ENCODE results near the gene LZTS3. TPM values are rescaled to one million over a fixed set of nuclear protein-coding genes. Genes with fewer than 3 reads are reported as not detected.

The LZTS3 gene
- total RNA-seq, 1 donor from 2014 or later = 14.9 TPM

GRCh38 chr20:3166913-3167342 is 6.4 kb downstream of the LZTS3 start:
- Histone ChIP-seq H3K9me3 (no peaks in the 10 kb centered on the region), H3K4me3 (no peak overlapping the region), H3K36me3 (no peaks in the 10 kb centered on the region), H3K4me1 (no peaks in the 10 kb centered on the region), H3K27me3 (no peaks in the 10 kb centered on the region), H3K27ac (no peak overlapping the region)
- intact Hi-C loops (cut with DNase I) = no loop called here
- no peak for DNase-seq (ENCODE audit: low spot score in 2 of 2)
- TF ChIP-seq CTCF (IDR thresholded peaks at IDR 0.05) = no peak

DNA sequence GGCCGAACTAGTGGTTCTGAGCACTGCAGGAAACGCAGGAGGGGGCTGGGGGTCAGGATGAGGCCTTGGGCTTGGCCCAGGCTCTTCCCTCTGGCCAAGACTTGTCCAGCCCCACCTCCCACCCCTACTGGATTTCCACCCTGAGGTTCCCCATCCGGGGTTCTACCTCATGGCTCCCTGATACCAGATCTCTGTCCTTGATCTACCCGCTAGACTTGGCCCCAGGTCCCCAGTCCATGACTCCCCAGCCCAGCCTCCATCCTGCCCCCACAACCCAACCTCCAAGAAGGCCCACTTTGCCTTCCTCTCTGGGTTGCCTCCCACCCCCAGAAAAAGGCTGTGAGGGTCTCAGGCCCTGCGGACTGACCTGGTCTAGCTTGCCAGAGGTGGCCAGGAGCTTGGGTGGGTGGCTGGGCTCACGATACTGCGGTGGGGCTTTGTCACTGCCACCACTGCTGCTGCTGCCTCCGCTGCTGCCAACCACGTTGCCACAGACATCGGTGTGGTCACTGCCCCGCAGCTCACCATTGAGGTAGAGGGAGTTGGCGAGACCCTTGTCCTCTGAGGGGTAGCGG is 6.9 kb downstream of the LZTS3 start:
- Histone ChIP-seq H3K27ac (no peak overlapping the region), H3K36me3 (no peaks in the 10 kb centered on the region), H3K9me3 (no peaks in the 10 kb centered on the region), H3K4me1 (no peaks in the 10 kb centered on the region), H3K4me3 (no peak overlapping the region), H3K27me3 (no peaks in the 10 kb centered on the region)
- no peak for TF ChIP-seq CTCF (IDR thresholded peaks at IDR 0.05)
- intact Hi-C loops (cut with DNase I) = no loop called here
- DNase-seq (ENCODE audit: low spot score in 2 of 2) = no peak

- Histone ChIP-seq H3K27ac (no peak overlapping the region), H3K4me1 (no peaks in the 10 kb centered on the region), H3K4me3 (no peak overlapping the region), H3K27me3 (no peaks in the 10 kb centered on the region), H3K36me3 (no peaks in the 10 kb centered on the region), H3K9me3 (no peaks in the 10 kb centered on the region)
- intact Hi-C loops (cut with DNase I) = no loop called here
- DNase-seq (ENCODE audit: low spot score in 2 of 2) = no peak
- TF ChIP-seq CTCF (IDR thresholded peaks at IDR 0.05) = no peak
Observed at GRCh38 chr20:3165473-3166337, 7.6 kb downstream of the LZTS3 start.

GRCh38 chr20:3164763-3165410 is 8.5 kb downstream of the LZTS3 start:
- Histone ChIP-seq H3K27me3 (no peaks in the 10 kb centered on the region), H3K9me3 (no peaks in the 10 kb centered on the region), H3K4me3 (no peak overlapping the region), H3K27ac (no peak overlapping the region), H3K36me3 (no peaks in the 10 kb centered on the region), H3K4me1 (no peaks in the 10 kb centered on the region)
- intact Hi-C loops (cut with DNase I) = no loop called here
- no peak for DNase-seq (ENCODE audit: low spot score in 2 of 2)
- no peak for TF ChIP-seq CTCF (IDR thresholded peaks at IDR 0.05)

DNA sequence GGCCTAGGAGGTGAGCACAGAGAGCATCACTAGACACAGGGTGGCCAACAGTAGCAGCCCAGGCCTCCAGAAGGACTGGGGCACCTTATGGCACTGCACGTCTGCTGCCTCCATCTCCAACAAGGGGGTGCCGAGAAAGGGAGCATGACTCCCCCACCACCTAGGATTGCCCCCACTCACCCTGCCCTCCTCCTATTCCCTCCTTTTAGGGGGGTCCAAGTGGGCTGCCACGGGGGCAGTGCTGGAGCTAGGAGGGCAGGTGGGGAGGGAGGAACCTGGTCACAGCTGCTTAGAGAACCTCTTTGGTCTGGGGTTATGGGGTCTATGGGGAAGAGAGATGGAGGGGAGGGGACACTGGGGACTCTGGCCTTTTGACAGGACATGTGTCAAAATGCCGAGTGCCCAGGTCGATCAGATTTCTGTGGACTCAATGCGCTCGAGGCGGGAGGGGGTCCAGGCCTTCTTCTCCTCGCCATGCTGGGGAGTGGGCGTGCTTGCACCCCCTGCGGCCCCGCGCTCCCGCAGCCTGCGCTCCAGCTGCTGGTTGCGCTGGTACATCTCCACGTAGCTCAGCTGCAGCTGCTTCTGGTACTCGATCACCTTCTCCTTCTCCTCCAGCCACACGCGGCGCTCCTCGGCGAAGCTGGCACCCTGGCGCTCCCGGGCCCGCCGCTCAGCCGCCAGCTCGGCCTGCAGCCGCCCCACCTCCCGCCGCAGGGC is 9.1 kb downstream of the LZTS3 start:
- no peak overlapping the region for H3K4me3 ChIP-seq
- no peaks in the 10 kb centered on the region for H3K4me1 ChIP-seq
- no peak overlapping the region for H3K27ac ChIP-seq
- DNase-seq (ENCODE audit: low spot score in 2 of 2) = no peak
- H3K9me3 ChIP-seq = no peaks in the 10 kb centered on the region
- no peaks in the 10 kb centered on the region for H3K36me3 ChIP-seq
- intact Hi-C loops (cut with DNase I) = no loop called here
- H3K27me3 ChIP-seq = no peaks in the 10 kb centered on the region
- no peak for TF ChIP-seq CTCF (IDR thresholded peaks at IDR 0.05)

Data from ascending aorta (tissue), 2 donors.